Measurements from ENCODE around the gene E2F8. TPM values are rescaled to one million over a fixed set of nuclear protein-coding genes. Genes with fewer than 3 reads are reported as not detected.
A peak's percentile ranks its signal among the peaks of the same experiment; 100 is the strongest.

The E2F8 gene
- total RNA-seq, 1 experiment from 2014 or later = 11.3 TPM

- Histone ChIP-seq H2AFZ (ENCODE audit: low read length) (no peak overlapping the region), H3K18ac (ENCODE audit: insufficient read length, low read depth, low read length) (no peak overlapping the region), H4K5ac (ENCODE audit: insufficient read length, low read depth, low read length) (no peak overlapping the region), H4K8ac (replicated peaks; ENCODE audit: insufficient read length, low read depth, low read length) (no peak overlapping the region), H3K56ac (ENCODE audit: insufficient read length, low read depth, low read length) (no peak overlapping the region), H2AK5ac (ENCODE audit: insufficient read length, low read length) (no peak overlapping the region), H3T11ph (ENCODE audit: low read length) (no peak overlapping the region), H2BK120ac (ENCODE audit: low read depth, low read length, poor library complexity, severe bottlenecking) (no peak overlapping the region), H3K27me3 (ENCODE audit: insufficient read depth, low read length) (peaks cover 9% of the 10 kb centered on the region; the same call in 1 of the 2 replicates), H3K9ac (ENCODE audit: extremely low read depth, insufficient read length, low read length) (no peak overlapping the region), H2BK20ac (ENCODE audit: low read depth, low read length, poor library complexity, severe bottlenecking) (no peak overlapping the region), H3K79me2 (ENCODE audit: insufficient read depth, low read length) (no peaks in the 10 kb centered on the region), H3K4me2 (ENCODE audit: insufficient read depth, insufficient read length, low read length) (no peak overlapping the region), H3K4me1 (ENCODE audit: insufficient read depth, low read length) (no peaks in the 10 kb centered on the region), H3K9me3 (ENCODE audit: control insufficient read depth, low read depth, low read length) (no peaks in the 10 kb centered on the region), H3K23me2 (ENCODE audit: insufficient read length, low read depth, low read length, poor library complexity, severe bottlenecking) (peaks cover 16% of the 10 kb centered on the region), H2BK12ac (ENCODE audit: insufficient read length, low read depth, low read length) (no peak overlapping the region), H3K27ac (ENCODE audit: insufficient read length, low read depth, low read length) (no peak overlapping the region), H2BK15ac (ENCODE audit: low read depth, low read length) (no peak overlapping the region), H3K79me1 (ENCODE audit: insufficient read depth, low read depth, low read length, poor library complexity, severe bottlenecking) (no peaks in the 10 kb centered on the region), H4K91ac (ENCODE audit: insufficient read length, low read depth, low read length) (no peak overlapping the region), H3K23ac (ENCODE audit: insufficient read length, low read depth, low read length) (no peak overlapping the region), H4K20me1 (ENCODE audit: control insufficient read depth, insufficient read depth, insufficient read length) (no peaks in the 10 kb centered on the region), H2BK5ac (ENCODE audit: insufficient read length, low read length) (no peak overlapping the region), H3K4ac (ENCODE audit: low read depth, low read length) (no peak overlapping the region), H3K14ac (ENCODE audit: insufficient read depth, low read length) (no peak overlapping the region)
- peak overlapping the region; percentile 43 to 71 for H3K4me3 Mint-ChIP-seq
- TF ChIP-seq, protein P1, sequence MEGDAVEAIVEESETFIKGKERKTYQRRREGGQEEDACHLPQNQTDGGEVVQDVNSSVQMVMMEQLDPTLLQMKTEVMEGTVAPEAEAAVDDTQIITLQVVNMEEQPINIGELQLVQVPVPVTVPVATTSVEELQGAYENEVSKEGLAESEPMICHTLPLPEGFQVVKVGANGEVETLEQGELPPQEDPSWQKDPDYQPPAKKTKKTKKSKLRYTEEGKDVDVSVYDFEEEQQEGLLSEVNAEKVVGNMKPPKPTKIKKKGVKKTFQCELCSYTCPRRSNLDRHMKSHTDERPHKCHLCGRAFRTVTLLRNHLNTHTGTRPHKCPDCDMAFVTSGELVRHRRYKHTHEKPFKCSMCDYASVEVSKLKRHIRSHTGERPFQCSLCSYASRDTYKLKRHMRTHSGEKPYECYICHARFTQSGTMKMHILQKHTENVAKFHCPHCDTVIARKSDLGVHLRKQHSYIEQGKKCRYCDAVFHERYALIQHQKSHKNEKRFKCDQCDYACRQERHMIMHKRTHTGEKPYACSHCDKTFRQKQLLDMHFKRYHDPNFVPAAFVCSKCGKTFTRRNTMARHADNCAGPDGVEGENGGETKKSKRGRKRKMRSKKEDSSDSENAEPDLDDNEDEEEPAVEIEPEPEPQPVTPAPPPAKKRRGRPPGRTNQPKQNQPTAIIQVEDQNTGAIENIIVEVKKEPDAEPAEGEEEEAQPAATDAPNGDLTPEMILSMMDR (conservative IDR thresholded peaks at IDR 0.05) = no peak
- no peak overlapping the region for H3K27ac Mint-ChIP-seq
- peaks cover 13 to 38% (median 36%) of the 10 kb centered on the region in 3 experiments; a peak in 6 of 7 replicates for H3K36me3 Mint-ChIP-seq (ENCODE audit: insufficient read depth in 1 of 3, low read depth in 3 of 3)
- no CpG with 5 or more reads among the region's 3 CpGs for WGBS (ENCODE audit: extremely low coverage, insufficient read length, low lambda C conversion rate)
- peaks cover 26% of the 10 kb centered on the region for H3K27me3 Mint-ChIP-seq (ENCODE audit: low read depth)
- H3K9me3 Mint-ChIP-seq = no peaks in the 10 kb centered on the region; a peak in 1 of 5 replicates
- peaks cover 10 to 14% of the 10 kb centered on the region in 2 experiments; a peak in 3 of 4 replicates for H3K4me1 Mint-ChIP-seq
- no peak for DNase-seq
These were observed 1.7 kb downstream of the E2F8 start for GRCh38 chr11:19239039-19239438.
